ENCODE measurements around the gene NAV2.
A peak's percentile ranks its signal among the peaks of the same experiment; 100 is the strongest.

Gene NAV2

DNA sequence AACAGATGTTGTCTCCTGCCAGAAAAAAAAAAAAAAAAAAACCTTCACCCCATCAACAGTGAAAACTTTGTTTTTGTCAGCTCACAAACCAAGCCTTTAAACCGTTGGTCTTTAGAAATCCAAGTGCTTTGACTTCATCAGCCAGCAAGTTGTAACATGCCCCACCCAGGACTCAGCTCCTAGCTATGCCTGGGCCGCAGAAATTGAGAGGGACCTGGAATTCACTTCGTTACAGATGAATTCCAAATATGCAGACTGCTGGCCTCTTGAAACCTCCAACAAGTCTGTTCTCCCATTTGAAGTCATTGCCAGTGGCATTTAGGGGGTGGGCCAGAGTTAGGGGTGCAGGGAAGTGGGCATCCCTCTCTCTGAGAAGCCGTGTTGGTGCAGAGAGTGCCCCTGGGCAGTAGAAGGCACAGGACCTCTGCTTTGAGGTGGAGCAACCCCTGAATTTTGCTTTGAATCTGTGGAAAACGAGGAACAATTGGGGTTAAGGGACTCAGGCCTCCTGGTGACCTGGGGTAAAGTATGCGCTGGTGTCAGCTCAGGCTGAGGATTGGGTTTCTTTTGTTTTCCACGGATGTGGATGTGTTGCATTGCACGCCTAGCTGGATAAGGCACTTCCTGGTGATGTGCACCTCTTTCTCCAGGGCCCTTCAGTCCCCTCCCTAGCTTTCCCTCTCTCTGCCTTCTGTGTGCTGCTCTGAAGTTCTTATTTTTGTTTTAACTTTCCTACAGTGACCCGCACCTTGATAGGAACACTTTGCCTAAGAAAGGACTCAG, 338.1 kb downstream of the NAV2 start:
- no peak for DNase-seq

DNA sequence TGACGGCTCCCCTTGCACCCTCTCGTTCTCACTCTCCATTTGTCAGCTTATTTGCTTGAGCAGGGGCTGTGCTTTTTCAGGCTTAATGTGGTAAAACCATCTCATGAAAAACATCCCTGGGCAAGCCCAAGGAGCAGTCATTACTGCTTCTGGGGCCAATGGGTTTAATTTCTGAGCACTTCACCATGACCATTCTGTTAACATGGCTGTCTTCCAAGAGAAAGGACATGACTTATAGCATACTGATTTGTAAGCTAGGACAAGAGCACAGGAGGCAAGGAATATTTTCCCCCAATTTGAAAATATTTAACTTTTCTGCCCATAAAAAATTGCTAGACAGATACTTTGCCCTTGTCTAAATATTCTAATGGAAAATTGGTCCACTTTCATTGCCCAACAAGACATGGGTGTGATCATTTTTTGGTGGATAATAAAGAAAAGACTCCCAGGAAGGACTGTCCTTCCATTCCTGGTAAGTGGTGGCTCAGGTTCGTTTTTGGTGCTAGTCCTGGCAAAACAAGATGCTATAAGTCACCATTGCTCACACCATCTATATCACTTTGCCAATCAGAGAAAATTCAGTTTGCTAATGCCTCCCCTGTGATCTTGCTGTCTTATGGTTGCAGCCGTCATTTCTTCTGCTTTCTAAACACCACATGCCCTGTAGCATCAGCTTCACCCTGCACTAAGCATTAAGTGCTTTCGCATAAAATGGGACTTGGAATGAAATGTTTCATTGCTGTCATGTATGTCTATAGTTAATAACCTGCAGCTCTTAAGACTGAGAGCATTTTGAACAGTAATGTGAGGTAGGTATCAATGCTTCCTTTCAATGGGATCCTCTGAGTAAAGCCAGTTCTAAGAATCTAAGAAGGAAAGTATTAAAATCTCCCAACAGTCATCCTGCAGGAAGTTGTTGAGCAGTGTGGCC, 339.1 kb downstream of the NAV2 start:
- no peak for DNase-seq

DNA sequence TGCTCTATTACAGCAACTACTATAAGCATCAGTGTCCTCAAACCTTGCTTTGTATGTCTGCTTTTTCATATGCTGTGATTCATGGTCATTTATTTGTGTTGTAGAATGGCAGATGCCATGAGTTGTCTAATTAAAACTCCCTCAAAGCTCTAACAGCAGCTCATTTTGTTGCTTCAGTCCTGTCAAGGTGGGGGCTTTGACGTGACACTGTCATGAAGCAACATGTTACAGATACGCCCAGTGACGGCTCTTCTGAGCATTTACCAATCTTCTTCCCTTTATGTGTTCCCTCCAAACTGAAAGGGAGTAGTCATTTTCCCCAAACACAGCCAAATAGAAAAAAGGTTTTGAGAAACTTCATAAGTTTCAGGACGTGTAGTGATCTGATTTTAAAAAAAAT, 340.9 kb downstream of the NAV2 start:
- no peak for DNase-seq

DNA sequence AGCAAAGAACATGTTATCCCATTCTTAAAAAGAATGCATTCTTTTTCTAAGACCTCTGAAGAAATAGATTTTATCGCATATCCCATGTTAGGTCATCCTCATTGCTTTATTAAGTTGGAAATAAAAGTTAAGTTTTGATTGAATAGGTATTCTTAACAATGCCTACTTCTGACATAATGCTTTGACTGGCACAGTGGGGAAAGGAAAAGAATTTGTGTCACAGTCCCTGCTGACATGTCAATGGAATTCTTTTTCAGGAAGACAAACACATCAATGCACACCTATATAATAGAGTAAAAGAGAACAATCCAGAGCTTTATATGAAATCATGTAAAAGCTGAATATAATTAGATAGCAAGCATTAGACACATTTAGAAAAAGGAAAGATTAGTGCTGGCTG, 341.9 kb downstream of the NAV2 start:
- no peak for DNase-seq

DNA sequence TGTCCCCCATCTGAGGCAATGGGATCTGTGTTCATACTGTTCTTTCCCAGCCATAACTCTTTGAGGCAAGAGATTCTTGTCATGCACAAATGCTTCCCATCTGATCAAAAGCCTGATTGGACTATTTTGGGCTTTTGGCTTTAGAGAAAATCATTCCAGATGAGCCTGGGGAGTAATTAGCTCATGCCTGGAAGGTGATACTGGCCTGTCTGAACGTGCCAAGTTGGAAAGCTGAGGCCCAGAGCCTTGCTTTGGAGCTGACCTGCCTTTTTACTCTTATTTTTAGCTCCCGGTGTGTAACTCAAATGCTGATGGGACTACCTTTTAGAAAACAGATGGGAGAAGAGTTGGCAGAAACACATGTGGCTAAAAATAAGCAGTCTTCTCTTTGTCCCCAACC, 342.7 kb downstream of the NAV2 start:
- no peak for DNase-seq

DNA sequence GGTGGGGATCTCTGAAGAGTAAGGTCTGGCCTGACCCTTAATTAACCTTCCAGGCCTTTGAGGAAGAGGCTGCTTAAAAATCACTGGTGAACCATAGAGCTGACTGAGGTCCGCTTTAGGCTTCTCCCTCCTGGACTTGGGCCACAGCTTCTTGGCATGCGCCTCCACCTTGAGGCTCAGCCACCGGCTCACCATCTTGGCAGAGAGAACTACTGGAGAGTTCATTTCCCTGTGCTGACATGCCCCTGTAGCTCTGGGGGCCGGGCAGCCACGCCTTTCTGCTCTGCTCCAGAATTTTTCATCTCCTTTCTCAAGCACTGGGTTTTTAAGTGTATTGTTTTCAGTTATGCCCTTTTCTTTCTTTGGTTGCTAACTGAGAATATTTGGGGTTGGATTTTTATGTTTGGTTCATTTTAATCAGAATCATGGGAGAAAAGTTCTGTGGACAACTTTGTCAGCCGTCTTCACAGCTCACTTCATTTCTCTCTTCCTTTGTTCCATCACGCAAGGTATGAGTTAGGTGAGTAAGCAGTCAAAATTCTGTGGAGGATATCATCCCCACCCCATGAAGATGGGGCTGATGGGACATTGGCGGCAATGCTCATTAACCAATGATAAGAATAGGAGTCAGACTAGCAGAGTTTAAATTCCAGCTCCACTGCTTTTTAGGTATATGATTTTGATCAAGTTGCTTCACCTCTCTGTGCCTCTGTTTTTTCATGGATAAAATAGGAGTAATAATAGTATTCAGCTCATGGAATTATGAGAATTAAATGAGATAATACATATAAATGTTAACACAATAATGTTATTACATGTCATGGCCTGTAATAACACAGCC, 343.7 kb downstream of the NAV2 start:
- peak in 16 of 51 donors; percentile 4 to 57 (median 26) for DNase-seq

DNA sequence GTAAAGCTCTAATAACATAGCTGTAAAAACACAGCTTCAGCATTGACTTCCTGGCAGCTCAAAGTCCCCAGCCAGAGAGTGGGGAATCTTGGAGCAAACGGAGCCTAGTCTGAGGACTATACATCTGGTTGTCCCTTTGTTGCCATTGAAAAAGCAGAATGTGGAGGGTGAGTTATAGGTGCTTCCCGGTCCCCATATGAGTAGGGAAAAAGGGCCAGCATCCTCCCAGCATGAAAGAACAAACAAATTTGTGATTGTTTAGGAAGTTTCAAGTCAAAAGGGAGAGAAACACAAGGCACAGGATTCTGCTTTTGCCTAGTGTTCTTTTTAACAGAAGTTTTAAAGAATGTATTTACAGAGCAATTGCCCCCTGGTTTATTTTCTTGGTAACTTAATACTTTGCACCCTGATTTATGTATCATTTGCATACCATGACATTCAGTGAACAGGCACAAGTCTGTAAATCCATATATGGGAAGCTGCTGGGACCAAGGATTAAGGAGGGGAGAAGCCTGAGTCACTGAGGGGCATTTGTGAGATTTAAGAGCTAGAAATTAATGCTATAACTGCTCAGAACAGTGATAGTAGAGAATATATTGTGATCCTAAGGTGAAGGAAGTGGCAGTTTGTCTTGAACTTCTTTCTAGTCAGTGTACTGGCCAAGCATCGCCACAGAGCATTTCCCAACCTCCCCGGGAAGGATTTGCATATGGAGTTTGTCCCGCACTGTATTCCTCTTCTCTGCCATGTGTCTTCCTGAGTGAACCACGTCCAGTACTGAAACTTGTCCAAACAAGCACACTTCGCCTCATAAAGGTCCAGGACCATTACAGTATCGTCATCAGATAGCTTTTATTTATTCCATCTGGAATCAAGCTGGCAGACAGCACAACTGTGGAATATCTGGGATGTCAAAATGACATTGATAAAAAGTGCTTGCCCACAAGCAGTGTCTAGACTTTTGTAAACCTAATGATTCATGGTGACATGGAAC, 344.6 kb downstream of the NAV2 start:
- DNase-seq: no peak

DNA sequence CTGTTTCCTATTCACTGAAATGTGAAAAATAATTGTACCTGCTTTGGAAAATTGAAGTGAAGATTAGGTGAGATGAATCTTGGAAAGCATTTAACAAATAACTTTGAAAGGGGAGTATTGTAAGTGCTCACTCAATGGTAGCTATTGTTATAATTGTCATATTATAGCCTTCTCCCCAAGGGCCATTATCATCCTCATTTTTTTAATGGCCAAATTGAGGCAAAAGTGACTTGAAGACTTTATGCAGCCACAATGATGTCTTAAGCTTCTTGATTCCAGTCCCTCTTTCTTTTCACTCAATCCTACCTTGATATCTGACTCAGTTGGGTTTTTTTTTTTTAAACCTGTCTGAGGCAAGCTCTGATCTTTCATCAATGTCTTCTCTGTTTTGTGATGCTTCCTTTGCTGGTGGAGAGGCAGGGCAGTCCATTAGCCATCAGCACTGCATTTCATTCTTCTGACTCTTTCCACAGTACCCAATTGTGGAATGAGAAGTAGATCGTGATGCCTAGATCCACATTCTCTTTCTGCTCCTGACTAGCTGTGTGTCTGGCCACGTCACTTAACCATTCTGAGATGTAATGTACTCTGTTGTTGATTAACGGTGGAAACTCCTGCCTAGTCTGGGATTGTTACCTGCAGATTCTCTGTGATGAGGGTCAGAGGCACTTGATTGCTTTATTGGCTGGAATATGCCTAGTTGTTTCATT, 346.3 kb downstream of the NAV2 start:
- DNase-seq: no peak

DNA sequence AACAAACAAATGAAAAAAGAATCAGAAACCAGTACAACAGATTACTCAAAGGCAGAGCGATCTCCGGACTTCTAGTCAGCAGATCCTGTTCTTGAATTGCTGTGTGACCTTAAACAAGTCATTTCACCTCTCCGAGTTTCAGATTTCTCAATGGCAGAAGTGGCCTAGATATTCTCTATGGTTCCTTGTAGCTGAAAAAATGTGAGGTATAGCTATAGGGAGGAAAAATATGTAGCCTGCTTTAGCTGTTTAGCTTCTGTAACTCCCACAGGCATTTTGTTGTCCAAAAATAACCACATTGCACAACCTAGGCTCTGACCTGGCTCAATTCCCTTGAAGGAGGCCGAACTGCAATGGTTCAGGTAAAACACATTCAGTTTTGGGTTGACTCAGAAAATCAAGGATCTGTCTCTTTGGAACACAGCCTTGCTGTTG, 347.0 kb downstream of the NAV2 start:
- DNase-seq: no peak

DNA sequence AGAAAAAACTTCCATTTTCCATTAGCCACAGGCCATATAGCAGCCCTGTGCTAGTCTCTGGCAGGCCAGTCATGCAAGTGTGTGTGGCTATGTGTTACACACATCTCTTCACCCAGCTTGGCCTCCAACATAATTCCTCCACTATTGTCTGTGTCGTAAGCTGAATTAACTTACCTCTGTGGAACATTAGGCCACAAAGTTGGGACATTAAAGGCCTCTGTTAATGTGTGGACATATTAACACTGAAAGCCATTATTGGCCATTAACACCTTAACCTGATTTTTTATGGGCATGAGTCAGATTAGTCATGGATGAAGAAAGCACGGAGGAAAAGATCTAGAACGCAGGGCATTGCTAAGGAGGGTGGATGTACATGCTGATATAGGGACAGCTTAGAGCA, 347.5 kb downstream of the NAV2 start:
- DNase-seq: no peak

DNA sequence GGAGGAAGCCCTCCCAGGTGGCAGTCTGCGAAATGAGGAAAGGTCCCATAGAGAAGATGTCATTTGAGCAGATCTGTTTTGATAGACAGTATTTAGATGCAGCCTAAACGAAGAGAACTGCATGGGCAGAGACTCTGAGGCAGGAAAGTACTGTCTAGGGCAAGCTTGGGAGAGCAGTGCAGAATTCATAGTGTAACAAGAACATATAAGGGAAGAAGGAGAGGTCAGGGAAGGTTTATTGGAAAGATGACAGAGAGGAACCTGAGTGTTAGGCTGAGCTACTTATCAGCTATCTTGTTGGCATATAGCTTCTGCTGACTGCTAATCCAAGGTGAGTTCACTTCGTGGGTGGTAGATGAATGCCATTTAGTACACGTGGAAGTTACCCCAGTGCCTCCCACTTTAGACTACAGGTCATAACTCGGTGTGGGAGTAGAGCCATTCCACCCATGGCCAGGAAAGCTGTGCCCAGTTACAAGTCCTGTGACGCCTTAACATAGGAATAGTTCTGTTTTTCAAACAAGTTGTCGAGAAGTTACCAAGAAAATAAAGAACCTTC, 348.1 kb downstream of the NAV2 start:
- DNase-seq: no peak

DNA sequence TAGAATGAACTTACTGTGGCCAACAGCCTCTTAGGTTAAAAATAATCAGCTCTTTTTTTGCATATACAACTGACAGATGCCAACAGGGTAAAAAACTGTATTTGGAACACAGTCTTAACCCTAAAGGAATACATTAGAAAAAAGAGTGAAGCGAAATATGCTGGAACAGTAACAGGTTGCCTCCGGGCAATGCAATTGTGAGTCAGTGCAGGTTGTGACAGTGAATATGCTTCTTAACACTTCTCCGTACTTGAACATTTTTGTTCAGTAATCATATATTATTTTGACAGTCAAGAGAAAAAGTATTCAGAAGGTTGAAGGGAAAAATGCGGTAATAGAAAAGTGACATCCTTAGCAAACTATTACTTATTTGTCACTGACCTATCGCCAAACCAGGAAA, 349.1 kb downstream of the NAV2 start:
- DNase-seq: no peak

DNA sequence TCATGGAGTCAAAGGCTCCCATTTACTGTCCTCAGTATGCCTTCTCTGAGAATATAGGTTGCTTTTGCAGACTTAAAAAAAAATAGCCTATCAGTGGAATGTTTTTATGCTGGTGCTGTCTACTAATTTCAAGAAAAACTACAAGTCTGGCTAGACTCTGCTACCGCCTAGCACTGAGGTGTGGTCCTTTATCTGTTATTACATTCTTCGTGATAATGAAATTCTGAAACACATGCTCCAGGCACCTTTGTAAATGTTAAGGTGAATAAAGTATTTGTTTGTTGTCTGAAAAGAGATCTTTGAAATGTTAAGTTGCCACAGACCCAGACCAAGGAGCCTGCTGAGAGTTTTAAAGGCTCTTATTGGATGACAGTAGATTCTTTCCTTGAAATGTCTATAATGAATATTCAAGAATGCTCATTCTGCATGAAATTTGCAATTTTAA, 352.3 kb downstream of the NAV2 start:
- no peak for DNase-seq

DNA sequence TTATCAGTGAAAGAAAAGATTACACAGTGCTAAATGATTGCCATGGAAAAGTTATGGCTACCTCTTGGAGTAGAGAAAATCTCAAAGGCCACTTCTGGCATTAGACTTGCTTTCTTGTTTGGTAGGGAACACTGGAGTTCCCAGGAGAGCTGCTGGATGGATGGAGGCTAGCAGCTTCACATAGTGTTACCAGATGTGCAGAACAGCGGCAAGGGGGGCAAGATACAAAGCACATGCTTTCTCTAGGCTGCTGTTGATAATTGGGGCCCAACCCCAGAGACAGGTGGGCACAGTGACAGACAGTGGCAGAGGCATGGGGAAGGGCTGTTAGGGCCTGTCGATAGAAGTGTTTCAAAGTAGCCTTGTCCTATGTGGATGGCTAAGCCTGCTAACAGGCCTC, 352.8 kb downstream of the NAV2 start:
- no peak for DNase-seq

DNA sequence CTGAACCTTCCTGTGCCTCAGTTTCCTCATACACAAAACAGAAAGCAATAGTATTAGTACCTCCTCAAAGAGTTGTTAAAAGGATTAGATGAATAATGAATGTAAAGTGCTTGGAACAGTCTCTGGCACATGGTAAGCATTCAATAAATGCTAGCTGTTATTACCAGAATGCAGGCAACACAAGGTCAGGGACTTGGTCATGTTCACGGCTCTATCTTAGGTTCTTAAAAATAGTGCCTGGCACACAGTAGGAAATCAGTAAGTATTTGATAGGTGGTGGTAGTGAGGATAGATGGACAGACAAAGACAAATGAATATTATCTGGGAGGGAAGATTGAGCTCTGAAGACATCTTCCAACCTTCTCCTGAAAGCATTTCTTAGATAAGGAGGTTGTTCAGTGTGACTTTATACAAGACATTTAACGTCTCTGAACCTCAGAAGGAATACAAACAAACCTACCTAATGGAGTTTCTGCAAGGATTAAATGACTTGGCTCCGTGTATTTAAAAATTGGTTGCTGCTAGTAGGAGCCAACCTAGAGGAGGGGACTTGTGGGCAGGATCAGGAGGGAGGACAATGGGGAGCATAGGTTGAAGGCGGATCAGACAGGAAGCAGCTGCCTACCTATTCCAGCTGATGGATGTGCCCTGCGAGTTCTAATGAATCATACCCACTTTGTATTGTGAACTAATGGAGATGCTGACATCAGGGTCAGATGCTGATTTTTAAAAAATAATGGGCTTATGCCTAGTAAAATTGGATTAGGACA, 353.6 kb downstream of the NAV2 start:
- no peak for DNase-seq

DNA sequence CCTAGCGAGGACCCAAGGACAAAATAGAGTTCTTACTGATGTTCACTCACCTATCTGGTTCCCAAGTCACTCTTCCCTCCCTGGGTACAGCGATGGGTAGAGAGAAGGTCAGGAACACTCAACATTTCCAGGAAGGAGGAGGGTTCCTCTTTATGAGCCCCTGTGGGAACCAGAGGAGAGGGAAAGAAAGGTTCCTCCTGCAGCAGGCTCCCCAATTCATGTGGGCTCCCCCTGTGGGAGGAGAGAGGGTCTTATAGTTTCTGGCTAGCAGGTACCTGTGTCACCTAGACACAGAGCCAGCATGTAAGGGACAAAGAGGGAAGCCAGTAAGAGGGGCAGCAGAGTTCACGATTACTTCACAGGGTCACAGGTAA, 354.1 kb downstream of the NAV2 start:
- no peak for DNase-seq

DNA sequence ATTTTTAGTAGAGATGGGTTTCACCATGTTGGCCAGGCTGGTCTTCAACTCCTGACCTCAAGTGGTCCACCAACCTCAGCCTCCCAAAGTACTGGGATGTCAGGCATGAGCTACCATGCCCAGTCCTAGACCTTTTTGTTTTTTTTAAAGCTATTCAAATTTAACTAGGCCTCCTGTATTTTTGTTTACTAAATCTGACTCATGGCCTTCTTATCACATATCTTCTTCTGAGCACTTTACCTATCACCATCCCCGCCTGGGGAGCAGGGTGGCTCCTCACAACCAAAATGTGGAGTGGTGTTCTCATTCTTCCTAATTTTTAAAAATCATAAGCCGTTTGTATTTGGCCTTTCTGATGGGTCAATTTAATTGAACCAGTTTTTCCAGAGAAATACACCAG, 355.0 kb downstream of the NAV2 start:
- DNase-seq: no peak

DNA sequence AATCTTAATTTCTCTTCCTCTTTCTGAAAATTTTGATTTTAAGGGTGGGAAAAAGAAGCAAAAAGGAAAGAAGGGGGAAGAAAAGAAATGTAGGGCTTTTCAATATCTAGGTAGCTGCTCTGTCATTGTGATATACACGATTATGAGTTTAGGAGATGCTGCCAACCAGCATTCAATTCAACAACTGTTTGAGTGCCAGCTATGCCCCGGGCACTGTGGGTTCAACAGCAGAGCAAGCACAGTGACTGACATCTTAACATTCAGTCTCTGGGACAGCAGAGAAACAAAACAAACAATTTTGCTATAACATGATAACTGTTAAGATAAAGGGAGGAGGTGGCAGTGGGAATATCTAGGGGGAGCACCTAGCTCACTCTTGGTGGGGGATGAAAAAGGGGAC, 356.1 kb downstream of the NAV2 start:
- peak in 1 of 51 donors; percentile 21 for DNase-seq

DNA sequence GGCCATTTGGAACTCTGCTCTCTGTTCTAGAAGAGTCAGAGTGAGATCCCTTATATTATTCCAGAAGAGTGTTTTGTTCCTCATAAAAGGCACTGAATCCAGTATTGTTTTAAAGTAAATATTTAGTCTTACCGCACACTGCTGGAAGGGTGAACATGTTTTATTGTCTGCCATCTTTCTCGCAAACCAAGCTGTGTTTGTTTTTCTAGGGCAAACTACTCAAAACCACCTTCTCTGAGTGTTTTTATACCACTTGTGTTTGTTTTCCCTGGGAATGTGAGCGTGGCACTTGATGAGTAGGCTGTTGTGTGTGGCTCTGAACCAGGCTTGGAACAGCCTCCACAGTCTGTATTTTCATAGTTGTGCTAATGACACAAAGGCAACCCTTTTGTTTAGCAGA, 357.8 kb downstream of the NAV2 start:
- peak in 5 of 51 donors; percentile 4 to 39 (median 14) for DNase-seq

Data from hypothalamus (tissue), 51 donors.